ENCODE measurements around the gene ARID1B. TPM values are rescaled to one million over a fixed set of nuclear protein-coding genes. Genes with fewer than 3 reads are reported as not detected.

The ARID1B gene
- total and polyA plus RNA-seq, 2 of the 4 experiments (the other 2 are of a cell fraction): 14.5 to 20.1 TPM

DNA sequence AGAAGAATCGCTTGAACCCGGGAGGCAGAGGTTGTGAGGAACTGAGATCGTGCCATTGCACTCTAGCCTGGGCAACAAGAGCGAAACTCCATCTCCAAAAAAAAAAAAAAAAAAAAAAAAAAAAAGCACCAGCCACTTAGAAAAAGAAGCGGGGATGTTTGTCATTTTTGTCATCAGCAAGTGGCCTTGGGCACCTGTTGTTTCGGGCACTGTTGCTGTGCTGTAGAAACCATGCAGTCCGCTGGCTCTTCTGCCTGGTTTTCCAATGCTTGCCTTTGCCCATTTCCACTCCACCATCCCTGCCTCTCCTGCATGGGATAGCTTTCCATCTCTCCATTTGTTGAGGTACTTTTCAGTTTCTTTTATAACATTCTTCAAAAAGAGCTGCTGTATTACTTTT, 129.3 kb downstream of the ARID1B start:
- no peak overlapping the region for H3K4ac ChIP-seq (ENCODE audit: low read depth, low read length)
- ATAC-seq (ENCODE audit: low read depth) (no peak), DNase-seq (no peak)
- H3K9me3 ChIP-seq (ENCODE audit: control insufficient read depth, insufficient read depth, low read length): no peaks in the 10 kb centered on the region
- dilution Hi-C loops (cut with HindIII; ENCODE audit: low sequenced_read_pairs, unreplicated experiment) (no loop called here), intact Hi-C loops (cut with micrococcal nuclease) (no loop called here), in situ Hi-C loops (cut with MboI; ENCODE audit: low sequenced_read_pairs) (no loop called here)
- no peak overlapping the region for H2BK120ac ChIP-seq (ENCODE audit: low read depth, low read length)
- no peak overlapping the region for H2AFZ ChIP-seq (replicated peaks; ENCODE audit: low read length, poor library complexity)
- H2BK20ac ChIP-seq (ENCODE audit: low read depth, low read length): no peak overlapping the region
- no peaks in the 10 kb centered on the region for H3K27me3 ChIP-seq (ENCODE audit: control insufficient read depth, insufficient read depth, low read length)
- no peak overlapping the region for H3K4me3 ChIP-seq (ENCODE audit: insufficient read depth, low read depth, low read length)
- no peak overlapping the region for H3K4me2 ChIP-seq (ENCODE audit: low read depth, low read length)
- H4K20me1 ChIP-seq (ENCODE audit: insufficient read depth, low read length): peaks cover 13% of the 10 kb centered on the region; the same call in 1 of the 2 replicates
- peaks cover 2% of the 10 kb centered on the region for H3K4me1 ChIP-seq (ENCODE audit: control insufficient read depth, insufficient read depth, low read length)
- peaks cover 20 to 41% of the 10 kb centered on the region in 2 experiments for H3K79me1 ChIP-seq (ENCODE audit: low read depth in 1 of 2, low read length in 2 of 2)
- H4K5ac ChIP-seq (ENCODE audit: low read depth, low read length): no peak overlapping the region
- H3K14ac ChIP-seq (replicated peaks; ENCODE audit: low read depth, low read length): no peak overlapping the region
- peaks cover 9% of the 10 kb centered on the region; the same call in 1 of the 2 replicates for H3K9me1 ChIP-seq (ENCODE audit: insufficient read depth, low read length)
- H2AK5ac ChIP-seq (ENCODE audit: low read depth, low read length): no peak overlapping the region
- no peak overlapping the region for H4K8ac ChIP-seq (ENCODE audit: low read depth in 2 of 2, low read length in 2 of 2)
- BruUV-seq (replicated peaks): no TSS peak
- POLR2A ChIA-PET (ENCODE audit: unreplicated experiment): interaction anchor here (0.6 kb wide), 1 partner anchor 12 kb away, joined by 3 read pairs; no protein-coding TSS in a partner anchor
- H3K56ac ChIP-seq (ENCODE audit: extremely low read depth, insufficient read depth, low read length): no peak overlapping the region
- no peak overlapping the region for H3K27ac ChIP-seq (ENCODE audit: insufficient read depth, low read length)
- no peak overlapping the region for H2BK5ac ChIP-seq (ENCODE audit: low read depth, low read length, poor library complexity, severe bottlenecking)
- no peaks in the 10 kb centered on the region for H3K36me3 ChIP-seq (ENCODE audit: control insufficient read depth, insufficient read depth, low read length)
- no peak overlapping the region for H2AK9ac ChIP-seq (replicated peaks; ENCODE audit: low read depth, low read length, poor library complexity)
- no CpG with 5 or more reads among the region's 7 CpGs for WGBS, 2 experiments (ENCODE audit: extremely low coverage in 2 of 2, insufficient read length in 1 of 2)
- CTCF ChIA-PET: no interaction called here
- H3K9ac ChIP-seq (ENCODE audit: low read depth, low read length): no peak overlapping the region
- H2BK15ac ChIP-seq (ENCODE audit: low read depth, low read length): no peak overlapping the region
- H3K18ac ChIP-seq (ENCODE audit: low read depth, low read length): no peak overlapping the region
- H3K23ac ChIP-seq (ENCODE audit: low read depth, low read length): no peak overlapping the region
- no peak for TF ChIP-seq RFX5 (IDR thresholded peaks at IDR 0.05; ENCODE audit: low read depth, low read length)
- no peak for TF ChIP-seq NFE2L2 (IDR thresholded peaks at IDR 0.05; ENCODE audit: low read depth, low read length)
- no peak for TF ChIP-seq RAD21 (IDR thresholded peaks at IDR 0.05; ENCODE audit: low read length)
- no peak for TF ChIP-seq MXI1 (IDR thresholded peaks at IDR 0.05; ENCODE audit: borderline replicate concordance, low read depth, low read length)
- TF ChIP-seq CEBPB (IDR thresholded peaks at IDR 0.05; ENCODE audit: low read depth, low read length): no peak
- no peak for TF ChIP-seq CHD1 (IDR thresholded peaks at IDR 0.05; ENCODE audit: low read depth, low read length)
- no peak overlapping the region for H4K91ac ChIP-seq (ENCODE audit: insufficient read depth, low read depth, low read length)

All from IMR-90 (cell line).